ENCODE measurements around the gene PLEKHD1.

Gene PLEKHD1

GRCh38 chr14:69484444-69485314 lies at the start of gene PLEKHD1:
TSS of gene PLEKHD1 (plus strand) at chr14:69484728. CDS start at chr14:69484966, 238 bp downstream.
- TF ChIP-seq POLR2A (IDR thresholded peaks at IDR 0.05; ENCODE audit: low read depth, low read length) = no peak
- FAIRE-seq = no peak
- no peak for DNase-seq (ENCODE audit: insufficient read length, low spot score)

GRCh38 chr14:69439521-69440270 lies 44.8 kb upstream of the PLEKHD1 start:
- FAIRE-seq (no peak), DNase-seq (ENCODE audit: insufficient read length, low spot score) (no peak)
- no peak for TF ChIP-seq POLR2A (IDR thresholded peaks at IDR 0.05; ENCODE audit: low read depth, low read length)

GRCh38 chr14:69441948-69442347 lies 42.6 kb upstream of the PLEKHD1 start:
- DNase-seq (ENCODE audit: insufficient read length, low spot score) (no peak), FAIRE-seq (no peak)
- no peak for TF ChIP-seq POLR2A (IDR thresholded peaks at IDR 0.05; ENCODE audit: low read depth, low read length)

GRCh38 chr14:69443296-69443805 lies 41.2 kb upstream of the PLEKHD1 start:
- FAIRE-seq = no peak

GRCh38 chr14:69449216-69449615 lies 35.3 kb upstream of the PLEKHD1 start:
- FAIRE-seq (no peak), DNase-seq (ENCODE audit: insufficient read length, low spot score) (no peak)
- no peak for TF ChIP-seq POLR2A (IDR thresholded peaks at IDR 0.05; ENCODE audit: low read depth, low read length)

More at GRCh38 chr14:69443296-69443805, 41.2 kb upstream of the PLEKHD1 start:
- DNase-seq (ENCODE audit: insufficient read length, low spot score) = no peak
- no peak for TF ChIP-seq POLR2A (IDR thresholded peaks at IDR 0.05; ENCODE audit: low read depth, low read length)

GRCh38 chr14:69451941-69452340 lies 32.6 kb upstream of the PLEKHD1 start:
- no peak for TF ChIP-seq POLR2A (IDR thresholded peaks at IDR 0.05; ENCODE audit: low read depth, low read length)
- DNase-seq (ENCODE audit: insufficient read length, low spot score) (no peak), FAIRE-seq (no peak)

GRCh38 chr14:69458350-69458749 lies 26.2 kb upstream of the PLEKHD1 start:
- DNase-seq (ENCODE audit: insufficient read length, low spot score) (no peak), FAIRE-seq (no peak)
- TF ChIP-seq POLR2A (IDR thresholded peaks at IDR 0.05; ENCODE audit: low read depth, low read length) = no peak

- FAIRE-seq = no peak
Measured at GRCh38 chr14:69459122-69459521, 25.4 kb upstream of the PLEKHD1 start.

GRCh38 chr14:69460093-69460701 lies 24.3 kb upstream of the PLEKHD1 start:
- DNase-seq (ENCODE audit: insufficient read length, low spot score) (peak; percentile 48), FAIRE-seq (peak; percentile 93)
- TF ChIP-seq POLR2A (IDR thresholded peaks at IDR 0.05; ENCODE audit: low read depth, low read length) = no peak

More at GRCh38 chr14:69459122-69459521, 25.4 kb upstream of the PLEKHD1 start:
- DNase-seq (ENCODE audit: insufficient read length, low spot score) = no peak
- no peak for TF ChIP-seq POLR2A (IDR thresholded peaks at IDR 0.05; ENCODE audit: low read depth, low read length)

GRCh38 chr14:69464379-69464778 lies 20.1 kb upstream of the PLEKHD1 start:
- no peak for TF ChIP-seq POLR2A (IDR thresholded peaks at IDR 0.05; ENCODE audit: low read depth, low read length)
- no peak for DNase-seq (ENCODE audit: insufficient read length, low spot score)
- no peak for FAIRE-seq

- FAIRE-seq (no peak), DNase-seq (ENCODE audit: insufficient read length, low spot score) (no peak)
- no peak for TF ChIP-seq POLR2A (IDR thresholded peaks at IDR 0.05; ENCODE audit: low read depth, low read length)
Measured at GRCh38 chr14:69464829-69465228, 19.7 kb upstream of the PLEKHD1 start.

GRCh38 chr14:69468949-69469348 lies 15.6 kb upstream of the PLEKHD1 start:
- no peak for TF ChIP-seq POLR2A (IDR thresholded peaks at IDR 0.05; ENCODE audit: low read depth, low read length)
- FAIRE-seq = no peak
- no peak for DNase-seq (ENCODE audit: insufficient read length, low spot score)

GRCh38 chr14:69471436-69471835 lies 13.1 kb upstream of the PLEKHD1 start:
- no peak for TF ChIP-seq POLR2A (IDR thresholded peaks at IDR 0.05; ENCODE audit: low read depth, low read length)
- FAIRE-seq = no peak

GRCh38 chr14:69471916-69472315 lies 12.6 kb upstream of the PLEKHD1 start:
- FAIRE-seq (no peak), DNase-seq (ENCODE audit: insufficient read length, low spot score) (no peak)
- TF ChIP-seq POLR2A (IDR thresholded peaks at IDR 0.05; ENCODE audit: low read depth, low read length) = no peak

More at GRCh38 chr14:69471436-69471835, 13.1 kb upstream of the PLEKHD1 start:
- DNase-seq (ENCODE audit: insufficient read length, low spot score) = no peak
